GM18508 (cell line): ENCODE results near the gene PDCD10.

ENCODE experiments used
- ATAC-seq: cut with Tn5 transposase; IDR thresholded peaks from one replicate; pipeline ENCODE4 v1.9.1; 2021; ENCODE audit warnings: moderate number of reproducible peaks; ENCODE audit not compliant: insufficient read depth, unreplicated experiment

The PDCD10 gene

GRCh38 chr3:167691366-167691765 lies 43.3 kb downstream of the PDCD10 start:
- peak; percentile 100 for ATAC-seq

- peak; percentile 74 for ATAC-seq
These were observed 50.2 kb downstream of the PDCD10 start for GRCh38 chr3:167684388-167684993.

GRCh38 chr3:167679526-167679925 lies 55.2 kb downstream of the PDCD10 start:
- ATAC-seq = no peak

- no peak for ATAC-seq
These were observed 58.8 kb downstream of the PDCD10 start for GRCh38 chr3:167675848-167676247.

- no peak for ATAC-seq
These were observed 61.5 kb downstream of the PDCD10 start for GRCh38 chr3:167673221-167673620.

GRCh38 chr3:167671878-167672427 lies 62.7 kb downstream of the PDCD10 start:
- ATAC-seq = no peak

GRCh38 chr3:167669699-167670098 lies 65.0 kb downstream of the PDCD10 start:
- no peak for ATAC-seq

- ATAC-seq = no peak
These were observed 66.0 kb downstream of the PDCD10 start for GRCh38 chr3:167668651-167669050.

GRCh38 chr3:167666563-167666962 lies 68.1 kb downstream of the PDCD10 start:
- ATAC-seq = no peak

- no peak for ATAC-seq
These were observed 71.7 kb downstream of the PDCD10 start for GRCh38 chr3:167662919-167663400.

GRCh38 chr3:167657684-167658225 lies 76.9 kb downstream of the PDCD10 start:
- no peak for ATAC-seq

GRCh38 chr3:167656821-167657220 lies 77.9 kb downstream of the PDCD10 start:
- ATAC-seq = no peak

GRCh38 chr3:167653760-167654159 lies 80.9 kb downstream of the PDCD10 start, which contains the start of gene WDR49:
Gene WDR49 (minus strand): TSS chr3:167653942. CDS start chr3:167653425, 517 bp downstream.
- no peak for ATAC-seq

- ATAC-seq = no peak
These were observed 81.5 kb downstream of the PDCD10 start for GRCh38 chr3:167653155-167653554.

GRCh38 chr3:167651826-167652225 lies 82.9 kb downstream of the PDCD10 start:
- no peak for ATAC-seq

- ATAC-seq = no peak
These were observed 84.2 kb downstream of the PDCD10 start for GRCh38 chr3:167650459-167650858.

- ATAC-seq = no peak
These were observed 84.9 kb downstream of the PDCD10 start for GRCh38 chr3:167649746-167650145.

GRCh38 chr3:167644611-167645010 lies 90.1 kb downstream of the PDCD10 start:
- no peak for ATAC-seq
